Hepatocyte (in vitro differentiated cells): ENCODE results near the gene CLCF1.

Experiments
- CTCF ChIP-seq: fragments of 200-600 bp; sonication (generic); IDR thresholded peaks from 2 replicates; pipeline ENCODE4 v1.5.1; 2016; ENCODE audit warnings: antibody characterized with exemption, mild to moderate bottlenecking; ENCODE audit not compliant: poor library complexity
- EZH2 ChIP-seq: fragments of 200-600 bp; sonication (generic); IDR thresholded peaks from 2 replicates; pipeline ENCODE4 v1.6.1; 2016; ENCODE audit warnings: antibody characterized with exemption, mild to moderate bottlenecking, borderline replicate concordance

GRCh38 chr11:67375320-67376055 is 2.1 kb upstream of the CLCF1 start:
- no peak for TF ChIP-seq CTCF
- no peak for TF ChIP-seq EZH2
